COR-L47 (cell line): ENCODE results near the gene GRK4.
A peak's percentile ranks its signal among the peaks of the same experiment; 100 is the strongest.

Source experiments
- DNase-seq: peaks from one replicate; lab custom pipeline; 2025; lab: John Stamatoyannopoulos, UW

Gene GRK4

DNA sequence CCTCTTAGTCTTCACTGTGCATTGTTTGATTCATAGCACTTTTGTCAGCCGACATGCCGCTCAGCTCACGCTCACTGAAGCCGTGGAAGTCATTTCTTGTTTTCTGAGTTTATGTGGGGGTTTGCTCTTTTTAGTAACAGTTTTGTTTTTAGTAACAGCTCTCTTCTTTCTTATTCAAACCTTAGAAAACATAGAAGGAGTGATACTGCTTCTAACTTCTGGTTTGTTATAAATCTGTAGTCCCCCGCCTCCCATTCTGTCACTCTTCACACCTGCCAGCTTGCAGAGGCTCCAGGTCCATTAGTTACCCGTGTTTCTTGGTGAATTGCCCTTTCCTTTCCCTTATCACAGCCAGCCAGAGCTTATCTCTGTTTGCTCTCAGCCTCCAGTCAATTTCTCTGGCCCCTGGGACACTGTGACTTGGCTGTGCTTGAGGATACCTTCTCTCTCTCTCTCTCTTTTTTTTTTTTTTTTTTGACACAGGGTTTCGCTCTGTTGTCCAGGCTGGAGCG lies 50.5 kb downstream of the GRK4 start:
- no peak for DNase-seq

DNA sequence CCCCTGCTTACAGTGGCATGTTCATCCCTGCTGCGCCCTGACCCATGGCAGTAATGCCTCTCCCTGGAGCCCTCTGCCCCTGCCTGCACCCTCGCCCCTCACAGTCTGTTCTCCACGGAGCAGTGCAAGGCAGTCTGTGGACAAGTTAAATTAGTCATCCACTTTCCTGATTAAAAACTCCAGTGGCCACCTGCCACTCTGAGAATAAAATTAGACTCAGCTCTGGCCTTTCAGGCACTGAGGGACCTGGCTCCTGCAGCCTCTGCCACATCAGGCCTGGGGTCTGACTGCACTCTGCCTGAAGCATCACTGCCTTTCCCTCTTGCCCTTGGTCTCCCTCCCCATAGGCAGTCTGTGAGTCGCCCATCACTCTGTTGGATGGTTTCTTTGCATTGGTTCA lies 53.6 kb downstream of the GRK4 start:
- DNase-seq, result no peak

DNA sequence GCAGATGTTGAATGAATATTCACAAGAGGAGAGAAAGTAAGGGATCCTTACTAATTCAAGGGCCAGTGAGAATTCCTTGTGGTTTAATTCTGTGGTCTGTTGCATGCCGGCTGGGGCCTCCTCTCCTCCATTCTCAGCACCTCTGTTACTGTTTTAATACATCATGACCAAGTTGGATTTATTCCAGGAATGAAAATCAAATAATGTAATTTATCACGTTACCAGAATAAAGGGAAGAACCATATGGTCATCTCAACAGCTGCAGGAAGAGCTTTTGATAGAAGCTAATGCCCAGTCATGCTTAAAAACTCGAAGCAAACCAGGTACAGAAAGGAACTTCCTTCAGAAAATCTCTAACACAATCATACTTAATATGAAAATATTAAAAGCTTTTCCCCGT lies 54.1 kb downstream of the GRK4 start:
- no peak for DNase-seq

DNA sequence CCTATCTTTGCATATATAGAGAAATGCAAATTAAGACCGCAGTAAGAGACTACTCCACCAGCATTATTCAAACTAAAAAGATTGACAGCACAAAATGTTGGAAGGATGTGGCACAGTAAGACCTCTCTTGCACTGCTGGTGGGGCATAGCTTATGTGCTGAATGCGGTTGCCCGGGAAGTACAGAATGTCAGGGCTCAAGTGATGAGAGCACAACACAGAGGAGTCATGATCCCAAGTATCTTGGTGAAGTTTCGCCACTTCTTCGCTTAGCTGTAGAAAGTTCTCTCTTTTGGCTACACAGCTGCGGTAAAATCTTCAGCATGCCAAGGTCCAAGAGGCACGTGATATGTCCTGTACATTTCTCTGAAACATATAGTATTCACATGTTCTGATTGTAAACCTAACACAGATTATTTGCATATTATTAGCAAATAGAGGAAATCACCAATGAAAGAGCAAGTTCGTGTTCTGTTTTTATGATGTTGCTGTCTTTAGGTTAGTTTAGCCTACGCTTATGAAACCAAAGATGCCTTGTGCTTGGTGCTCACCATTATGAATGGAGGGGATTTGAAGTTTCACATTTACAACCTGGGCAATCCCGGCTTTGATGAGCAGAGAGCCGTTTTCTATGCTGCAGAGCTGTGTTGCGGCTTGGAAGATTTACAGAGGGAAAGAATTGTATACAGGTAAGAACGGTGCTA lies 55.9 kb downstream of the GRK4 start:
- no peak for DNase-seq

DNA sequence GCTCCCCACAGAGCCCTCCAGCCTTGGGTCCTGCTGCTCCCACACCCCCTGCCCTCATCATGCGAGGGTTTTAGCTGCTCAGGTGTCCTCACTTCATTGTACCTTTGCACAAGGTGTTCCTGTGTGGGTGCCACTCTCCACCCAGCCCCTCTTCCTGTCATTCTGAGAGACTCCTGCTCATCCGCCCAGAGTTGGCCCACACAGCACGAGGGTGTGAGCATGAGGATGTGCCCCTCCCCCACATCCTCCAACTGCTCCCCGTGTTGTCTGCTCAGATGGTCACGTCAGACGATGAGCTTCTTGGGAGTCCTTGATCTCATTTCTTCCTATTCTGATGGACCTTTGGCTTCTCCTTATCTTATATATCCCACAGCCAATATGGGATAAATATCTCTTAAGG lies 57.8 kb downstream of the GRK4 start:
- DNase-seq, result no peak

DNA sequence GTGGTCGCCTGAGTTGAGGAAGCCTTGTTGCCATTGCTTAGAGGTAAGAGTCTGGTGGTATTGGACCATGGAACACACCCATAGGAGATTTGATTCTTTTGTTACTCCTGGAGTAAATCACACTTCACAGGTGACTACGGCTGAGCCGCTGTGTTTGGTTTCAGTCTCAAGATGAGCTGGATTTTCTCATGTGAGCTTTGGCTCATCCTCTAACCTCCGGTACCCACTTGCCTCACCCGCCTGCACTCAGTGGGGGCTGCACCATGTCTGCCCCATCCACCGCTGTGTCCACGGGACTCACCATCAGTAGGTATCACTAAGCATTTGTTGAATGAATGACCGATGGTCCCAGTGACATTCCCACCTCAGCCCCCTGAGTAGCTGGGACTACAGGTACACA lies 58.3 kb downstream of the GRK4 start:
- DNase-seq, result no peak

DNA sequence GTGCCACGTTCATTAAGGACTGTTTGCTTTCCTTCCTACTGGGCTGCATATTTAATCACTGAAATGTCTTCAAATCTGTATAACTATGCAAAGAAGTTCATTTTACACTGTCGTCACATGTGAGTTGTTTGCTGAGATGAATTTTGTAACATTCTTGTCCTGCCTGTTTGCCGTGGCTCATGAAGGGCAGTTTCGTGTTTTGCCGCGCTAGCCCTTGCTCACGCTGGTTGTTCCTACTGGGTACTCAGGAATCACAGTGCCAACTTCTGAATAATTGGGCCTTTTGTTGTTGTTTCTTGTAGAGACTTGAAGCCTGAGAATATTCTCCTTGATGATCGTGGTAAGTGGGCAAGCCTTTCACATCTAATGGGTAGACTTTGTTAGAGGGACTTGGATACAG lies 58.7 kb downstream of the GRK4 start:
- DNase-seq, result no peak

DNA sequence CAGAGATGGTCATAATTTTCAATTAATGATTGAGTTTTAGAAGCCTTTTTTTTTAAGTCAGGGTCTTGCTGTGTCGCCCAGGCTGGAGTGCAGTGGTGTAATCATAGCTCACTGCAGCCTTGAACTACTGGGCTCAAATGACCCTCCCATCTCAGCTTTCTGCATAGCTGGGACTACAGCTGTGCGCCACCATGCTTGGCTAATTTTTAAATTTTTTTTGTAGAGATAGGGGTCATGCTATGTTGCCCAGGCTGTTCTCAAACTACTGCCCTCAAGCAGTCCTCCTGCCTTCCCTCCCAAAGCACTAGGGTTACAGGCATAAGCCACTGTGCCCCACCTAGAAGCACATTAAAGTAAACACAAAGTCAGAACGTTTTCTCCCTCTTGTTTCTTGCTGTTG lies 59.3 kb downstream of the GRK4 start:
- no peak for DNase-seq

DNA sequence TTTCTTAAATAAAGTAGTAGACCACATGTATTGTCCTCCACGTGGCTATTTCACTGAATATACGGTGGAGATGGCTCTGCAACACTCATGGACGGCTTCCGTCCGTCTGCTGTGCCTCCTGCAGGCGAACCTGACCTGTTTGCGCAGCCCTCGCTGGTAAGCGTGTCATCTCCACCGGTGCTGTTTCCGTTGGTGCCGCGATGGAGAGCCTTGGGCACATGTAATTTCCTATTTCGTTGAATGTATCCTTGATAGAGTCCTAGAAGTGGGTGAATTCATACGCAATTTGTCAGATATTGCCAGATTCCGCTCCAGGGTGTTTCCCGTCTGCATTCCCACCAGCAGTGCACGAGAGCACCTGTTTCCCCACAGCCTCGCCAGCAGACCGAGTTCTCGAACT lies 62.5 kb downstream of the GRK4 start:
- no peak for DNase-seq

DNA sequence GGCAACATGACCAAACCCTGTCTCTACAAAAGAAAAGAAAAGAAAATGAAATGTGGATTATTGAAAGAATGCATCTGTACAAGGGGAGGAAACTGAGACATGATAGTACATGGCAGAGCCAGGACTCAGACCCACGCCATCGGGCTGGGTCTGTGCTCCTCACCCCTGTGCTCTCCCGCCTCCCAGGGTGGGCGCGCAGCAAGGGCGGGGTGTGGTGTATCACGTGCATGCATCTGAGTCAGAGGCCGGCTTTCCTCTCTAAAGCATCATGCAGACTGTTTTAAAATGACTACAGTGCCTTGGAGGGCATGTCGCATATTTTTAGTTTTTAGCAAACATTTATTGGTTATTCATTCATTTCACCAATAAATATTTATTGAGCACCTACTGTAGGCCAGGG lies 63.2 kb downstream of the GRK4 start:
- DNase-seq, result no peak

DNA sequence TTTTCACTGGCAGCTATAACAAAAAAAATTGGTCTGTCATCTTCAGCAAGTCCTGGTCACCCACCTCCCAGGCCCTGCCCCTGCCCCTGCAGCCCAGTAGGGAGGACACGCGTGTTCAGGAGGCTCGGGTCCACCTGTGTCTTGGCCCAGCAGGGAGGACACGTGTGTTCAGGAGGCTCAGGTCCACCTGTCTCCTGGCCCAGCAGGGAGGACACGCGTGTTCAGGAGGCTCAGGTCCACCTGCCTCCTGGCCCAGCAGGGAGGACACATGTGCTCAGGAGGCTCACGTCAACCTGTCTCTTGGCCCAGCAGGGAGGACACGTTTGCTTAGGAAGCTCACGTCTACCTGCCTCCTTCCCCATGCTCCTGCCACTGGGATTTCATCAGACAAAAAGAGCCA lies 66.1 kb downstream of the GRK4 start:
- DNase-seq, result no peak

DNA sequence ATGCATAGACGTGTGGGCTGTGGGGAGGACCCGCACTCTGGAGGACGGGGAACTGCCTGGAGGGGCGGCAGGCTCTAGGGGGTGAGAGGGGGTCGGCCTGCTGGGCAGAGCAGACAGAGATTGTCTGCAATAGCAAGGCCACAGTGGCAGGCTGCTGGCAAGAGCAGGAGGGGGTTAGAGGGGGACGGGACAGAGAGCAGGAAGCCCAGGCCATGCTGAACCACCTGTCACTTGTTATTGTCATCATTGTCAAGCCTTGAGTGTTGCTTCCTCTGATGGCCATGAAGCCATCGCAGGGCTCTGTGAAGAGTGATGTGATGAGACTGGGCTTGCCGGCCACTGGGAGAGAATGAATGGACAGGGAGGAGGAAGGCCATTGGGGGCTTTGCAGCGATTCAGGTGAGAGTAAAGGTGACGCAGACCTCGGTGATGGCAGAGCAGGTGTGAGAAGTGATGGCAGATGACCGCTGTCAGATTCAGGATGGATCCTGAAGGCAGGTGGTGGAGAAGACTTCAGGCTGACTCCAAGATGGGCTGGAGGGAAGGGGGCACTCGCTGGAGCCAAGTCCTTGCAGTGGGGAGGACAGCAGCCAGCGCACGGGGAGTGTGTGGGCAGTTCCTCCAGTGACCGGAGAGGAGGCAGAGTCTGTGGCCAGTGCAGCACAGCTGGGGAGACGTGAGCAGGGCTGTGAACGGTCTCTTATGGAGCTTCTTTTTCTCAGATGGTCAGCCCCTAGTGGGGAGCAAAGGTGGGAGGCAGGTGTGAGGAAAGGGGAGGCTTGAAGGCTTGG lies 67.4 kb downstream of the GRK4 start:
- no peak for DNase-seq

DNA sequence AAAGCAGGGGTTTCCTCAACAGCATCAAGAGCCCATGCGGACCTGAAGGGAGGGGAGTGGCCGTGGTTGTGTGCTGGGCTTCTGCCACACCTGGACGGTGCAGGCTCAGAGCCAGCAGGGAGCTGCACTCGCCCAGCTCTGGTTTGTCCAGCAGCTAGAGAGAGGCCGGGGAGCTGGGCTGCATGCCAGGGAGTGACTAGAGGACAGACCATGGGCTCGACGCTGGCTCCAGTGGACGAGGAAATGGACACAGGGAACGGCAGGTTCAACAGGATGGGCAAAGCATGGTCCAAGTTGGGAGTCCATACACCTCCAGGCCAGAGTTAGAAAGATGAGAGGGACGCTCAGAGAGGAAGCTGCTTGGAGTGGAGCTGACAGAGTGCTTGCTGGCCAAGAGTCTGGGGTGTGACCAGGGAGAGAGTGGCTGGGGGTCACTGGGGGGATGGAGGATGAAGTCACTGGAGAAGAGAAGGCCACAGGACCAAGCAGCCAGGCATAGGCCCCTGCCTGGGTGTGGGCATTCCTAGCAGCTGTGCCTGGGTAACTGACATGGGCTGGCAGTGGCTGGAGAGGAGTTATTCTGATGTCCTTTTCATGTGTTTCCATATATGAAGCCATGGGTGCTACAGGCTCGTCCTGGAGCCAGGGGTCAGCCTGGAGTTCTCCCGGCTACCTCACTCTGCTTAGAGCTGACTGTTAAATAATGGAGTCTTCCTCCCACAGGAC lies 68.1 kb downstream of the GRK4 start:
- peak; percentile 74 for DNase-seq

DNA sequence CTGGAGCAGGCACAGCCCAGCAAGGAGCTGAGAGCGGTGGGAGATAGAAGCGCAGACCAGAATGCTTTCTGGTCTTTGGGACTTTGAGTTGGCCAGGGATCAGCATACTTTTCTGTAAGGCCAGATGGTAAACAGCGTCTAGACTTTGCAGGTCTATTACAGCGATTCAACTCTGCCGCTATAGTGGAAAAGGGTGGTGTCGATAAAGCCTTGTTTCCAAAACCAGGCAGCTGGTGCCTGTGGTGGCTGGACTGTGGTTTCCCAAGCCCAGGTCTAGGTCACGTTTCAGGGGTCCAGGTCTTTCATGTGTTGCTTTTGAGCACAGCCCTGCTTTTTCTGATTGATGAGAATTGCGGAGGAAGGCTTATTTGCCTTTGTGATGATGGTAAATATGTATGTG lies 70.9 kb downstream of the GRK4 start:
- no peak for DNase-seq

DNA sequence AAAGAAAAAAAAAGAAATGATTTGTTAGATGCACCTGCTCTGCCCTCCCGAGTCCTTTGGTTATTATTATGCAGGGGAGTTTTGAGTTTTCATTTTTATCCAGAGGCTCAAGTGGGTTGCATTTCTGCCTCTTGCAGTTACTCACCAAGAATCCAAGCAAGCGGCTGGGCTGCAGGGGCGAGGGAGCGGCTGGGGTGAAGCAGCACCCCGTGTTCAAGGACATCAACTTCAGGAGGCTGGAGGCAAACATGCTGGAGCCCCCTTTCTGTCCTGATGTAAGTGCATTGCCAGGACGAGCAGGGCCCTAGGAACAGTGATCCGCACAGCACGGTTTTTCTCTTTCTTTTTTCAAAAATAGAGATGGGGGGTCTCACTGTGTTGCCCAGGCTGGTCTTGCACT lies 71.9 kb downstream of the GRK4 start:
- no peak for DNase-seq

DNA sequence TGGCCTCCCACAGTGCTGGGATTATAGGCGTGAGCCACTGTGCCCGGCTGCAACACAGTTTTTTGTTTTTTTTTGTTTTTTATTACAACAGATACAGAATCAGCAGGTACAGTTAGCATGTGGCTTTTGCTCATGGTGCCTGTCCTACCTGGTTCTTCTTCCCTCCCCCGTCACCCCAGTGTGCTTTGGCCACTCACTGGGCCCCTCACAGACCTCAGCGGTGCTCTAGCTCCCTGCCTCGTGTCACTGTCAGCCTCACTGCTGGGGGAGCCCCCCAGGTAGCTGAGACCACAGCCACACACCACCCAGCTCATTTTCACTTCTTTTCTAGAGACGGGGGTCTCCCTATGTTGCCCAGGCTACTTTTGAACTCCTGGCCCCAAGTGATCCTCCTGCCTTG lies 72.3 kb downstream of the GRK4 start:
- no peak for DNase-seq

DNA sequence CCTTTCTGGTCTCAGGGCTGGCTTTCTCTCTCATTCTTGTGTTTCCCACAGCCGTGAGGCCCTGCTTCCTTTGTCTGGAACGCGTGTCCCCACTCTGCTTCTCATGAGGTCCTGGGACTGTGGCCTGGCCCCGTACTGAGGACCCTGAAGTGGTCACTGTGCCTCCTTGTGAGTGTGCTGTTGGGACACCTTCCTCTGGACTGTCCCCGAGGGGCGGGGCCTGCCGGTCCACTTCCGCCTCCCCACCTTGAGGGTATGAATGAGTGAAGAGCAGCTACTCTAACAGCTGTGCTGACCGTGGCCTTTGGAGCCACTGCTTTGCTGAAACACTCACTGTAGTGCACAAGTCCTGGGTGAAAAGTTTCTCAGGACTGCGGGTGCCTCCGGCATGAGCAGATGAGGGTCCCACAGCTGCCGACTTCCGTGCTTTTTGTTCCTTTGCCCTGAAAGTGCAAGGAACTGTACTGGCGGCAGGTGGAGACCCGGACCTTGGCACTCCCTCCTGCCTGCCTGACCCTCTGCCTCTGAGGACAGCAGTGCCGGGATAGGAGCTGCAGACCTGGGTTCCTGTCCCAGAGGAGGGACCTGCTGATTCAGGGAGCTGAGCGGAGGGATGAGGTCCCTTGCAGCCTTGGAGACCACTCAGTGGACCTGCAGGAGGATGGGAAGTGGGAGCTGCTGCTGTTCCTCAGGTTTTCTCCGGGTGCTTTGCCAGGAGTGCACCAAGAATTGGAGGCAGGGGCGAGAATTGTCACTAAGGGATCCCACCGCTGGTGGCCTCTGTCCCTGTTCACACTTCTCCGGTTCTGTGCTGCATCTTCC lies 73.0 kb downstream of the GRK4 start:
- DNase-seq, result no peak

DNA sequence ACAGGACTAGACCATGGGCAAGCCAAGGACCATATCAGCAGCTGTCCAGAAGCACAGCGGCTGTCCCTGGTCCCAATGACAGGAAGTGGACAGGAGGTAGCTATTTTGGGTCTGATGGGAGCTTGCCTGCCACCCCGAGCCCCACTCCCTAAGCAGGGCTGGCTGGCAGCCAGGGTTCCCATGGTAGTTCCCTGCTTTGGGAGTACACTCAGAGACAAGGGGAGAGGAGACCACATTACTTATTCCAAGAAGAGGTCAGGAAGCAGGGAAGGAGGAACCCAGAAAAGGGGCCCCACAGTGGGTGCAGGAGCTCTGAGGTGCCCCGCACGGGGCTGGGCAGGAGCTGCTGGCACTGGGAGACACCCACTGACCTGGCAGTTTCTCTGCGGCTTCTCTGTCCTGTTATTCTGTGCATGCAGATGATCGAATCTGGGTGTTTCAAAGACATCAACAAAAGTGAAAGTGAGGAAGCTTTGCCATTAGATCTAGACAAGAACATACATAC lies 74.6 kb downstream of the GRK4 start:
- peak; percentile 66 for DNase-seq

DNA sequence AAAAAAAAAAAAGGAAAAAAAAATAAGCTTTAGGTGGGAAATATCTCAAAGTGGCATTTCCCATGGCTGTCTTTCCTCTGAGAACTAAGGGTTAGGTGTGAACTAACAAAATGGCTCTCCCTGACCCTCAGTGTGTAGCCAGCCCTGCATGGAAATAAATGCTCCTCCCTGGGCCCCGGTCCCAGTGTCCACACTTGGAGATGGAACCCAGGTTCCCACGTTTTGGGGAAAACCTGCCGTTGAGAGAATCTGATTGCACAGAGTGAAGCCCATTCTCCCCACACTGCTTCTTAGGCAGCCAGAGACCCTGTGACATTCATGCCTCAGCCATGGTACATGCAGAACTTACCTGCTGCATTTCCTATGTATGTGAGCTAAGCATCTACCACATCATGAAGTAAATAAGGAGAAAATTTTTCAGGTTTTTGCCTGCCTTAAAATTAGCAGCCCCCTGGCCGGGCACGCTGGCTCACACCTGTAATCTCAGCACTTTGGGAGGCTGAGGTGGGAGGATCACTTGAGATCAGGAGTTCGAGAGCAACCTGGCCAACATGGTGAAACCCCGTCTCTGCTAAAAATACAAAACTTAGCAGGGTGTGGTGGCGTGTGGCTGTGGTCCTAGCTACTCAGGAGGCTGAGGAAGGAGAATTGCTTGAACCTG lies 76.5 kb downstream of the GRK4 start:
- no peak for DNase-seq

DNA sequence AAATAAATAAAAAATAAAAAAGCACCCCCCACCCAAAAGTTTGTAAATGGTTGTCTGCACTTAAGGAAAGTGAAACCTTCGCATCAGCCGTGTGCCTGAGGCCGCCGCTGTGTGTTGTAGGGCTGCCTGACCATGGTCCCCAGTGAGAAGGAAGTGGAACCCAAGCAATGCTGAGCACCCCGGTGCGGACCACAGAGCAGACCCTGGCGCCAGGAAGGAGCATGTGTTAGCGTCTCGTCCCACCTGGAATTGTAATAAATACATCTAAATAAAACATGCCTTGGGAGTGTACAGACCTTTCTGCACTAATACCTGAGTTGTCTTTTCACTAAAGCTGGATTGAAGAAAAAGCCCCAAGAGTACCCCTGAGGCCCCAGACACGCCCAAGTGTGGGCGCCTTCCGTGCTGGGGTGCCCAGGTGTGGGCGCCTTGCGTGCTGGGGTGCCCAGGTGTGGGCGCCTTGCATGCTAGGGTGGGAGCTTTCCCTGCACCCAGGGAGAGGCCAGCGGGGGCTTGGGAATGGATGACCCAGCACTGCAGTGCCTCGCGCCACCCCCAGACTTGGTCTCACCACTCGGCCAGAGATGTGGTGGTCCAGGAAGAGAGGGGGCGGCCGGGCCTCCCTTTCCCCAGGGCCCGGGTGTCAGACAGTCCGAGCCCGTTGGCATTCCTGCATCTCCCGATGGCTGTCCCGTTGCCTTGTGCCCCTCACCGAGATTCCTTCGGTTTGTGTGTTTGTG lies 77.3 kb downstream of the GRK4 start:
- no peak for DNase-seq
